HG02938 (cell line): ENCODE data around the gene ZNF597.

Experiments used
- ATAC-seq: cut with Tn5 transposase; IDR thresholded peaks from one replicate; pipeline ENCODE4 v1.9.1; 2021; ENCODE audit warnings: mild to moderate bottlenecking, moderate library complexity; ENCODE audit not compliant: unreplicated experiment

Gene ZNF597

DNA sequence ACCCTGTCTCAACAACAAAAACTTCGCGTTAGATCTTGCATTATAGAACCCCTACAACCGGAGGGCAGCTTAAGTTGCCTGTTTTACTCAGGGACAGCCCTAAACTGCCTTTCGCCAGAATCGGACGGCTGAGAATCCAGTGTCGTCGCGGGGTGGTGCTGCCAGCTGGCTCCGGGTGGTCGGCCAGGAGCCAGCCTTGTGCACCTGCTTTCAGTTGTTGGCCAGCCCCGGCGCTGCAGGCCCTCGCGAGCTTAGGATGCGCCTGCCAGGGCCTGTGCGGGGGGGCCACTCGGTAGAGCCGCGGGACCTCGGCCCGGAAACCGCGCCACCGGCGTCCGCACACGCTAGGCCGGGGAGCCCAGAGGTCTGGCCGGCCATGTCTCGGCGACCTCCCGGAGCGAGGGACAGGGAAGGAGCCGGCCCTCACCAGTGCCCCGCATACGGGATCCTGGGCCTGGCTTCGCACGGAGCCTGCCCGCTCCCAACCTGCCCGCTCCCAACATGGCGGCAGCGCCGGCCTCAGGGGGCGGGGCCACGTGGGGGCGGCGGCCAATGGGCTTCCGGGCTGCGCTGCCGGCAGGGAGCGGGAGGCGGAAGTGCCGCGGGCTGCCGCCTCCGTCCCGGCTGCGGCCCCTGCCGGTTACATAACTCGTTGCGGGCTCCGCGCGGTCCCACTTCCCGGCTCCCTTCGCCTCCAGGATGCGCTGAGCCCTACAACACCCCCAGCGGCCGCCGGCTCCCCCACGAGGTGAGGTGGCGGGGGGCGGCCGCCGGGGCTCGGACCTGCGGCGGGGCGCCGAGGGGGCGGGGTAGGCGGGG, 14.3 kb upstream of the ZNF597 start:
- peak; percentile 64 for ATAC-seq

- no peak for ATAC-seq
These were observed 11.4 kb upstream of the ZNF597 start for GRCh38 chr16:3454631-3455147.

GRCh38 chr16:3454093-3454492, 10.8 kb upstream of the ZNF597 start:
- no peak for ATAC-seq

GRCh38 chr16:3444032-3444388, 706 bp upstream of the ZNF597 start:
- peak; percentile 25 for ATAC-seq

DNA sequence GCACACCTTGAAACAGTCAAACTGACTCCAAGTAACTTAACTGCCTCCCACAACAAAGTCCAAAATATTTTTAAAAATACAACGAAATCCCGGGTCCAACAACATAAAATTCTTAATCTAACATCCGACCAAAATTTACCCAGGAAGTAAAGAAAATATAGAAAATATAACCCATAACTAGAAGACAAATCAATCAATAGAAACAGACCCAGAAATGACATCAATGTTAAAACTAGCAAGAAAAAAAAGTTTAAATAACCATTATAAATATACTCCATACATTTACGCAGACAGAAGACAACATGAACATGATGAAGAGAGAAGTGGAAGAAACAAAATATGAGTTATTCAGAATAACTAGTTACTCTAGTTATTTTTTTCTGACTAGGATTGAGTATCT, 3.7 kb downstream of the ZNF597 start:
- ATAC-seq: no peak

GRCh38 chr16:3434373-3434772, 8.9 kb downstream of the ZNF597 start:
- ATAC-seq: no peak

DNA sequence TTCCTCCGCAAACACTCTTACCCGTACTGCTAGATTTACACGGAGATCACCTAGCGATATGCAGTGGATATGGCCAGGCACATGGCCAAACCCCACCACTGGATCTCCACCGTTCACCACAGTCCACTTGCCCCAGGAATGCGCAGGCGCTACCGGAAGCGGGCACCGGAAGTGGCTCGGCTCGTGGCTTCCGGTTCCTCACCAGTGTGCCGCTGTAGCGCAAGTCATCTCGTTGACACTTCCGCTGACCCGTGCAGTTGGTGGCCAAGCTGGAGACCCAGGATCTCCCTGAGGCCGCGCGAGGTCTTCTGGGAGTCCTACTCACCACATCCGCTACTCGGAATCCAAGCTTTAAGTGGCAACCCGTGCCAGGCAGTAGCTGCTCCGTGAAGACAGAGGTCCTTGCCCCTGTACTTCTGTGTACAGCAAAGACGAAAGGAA, 11.5 kb downstream of the ZNF597 start:
- ATAC-seq: no peak

- ATAC-seq: no peak
These were observed 29.4 kb downstream of the ZNF597 start for GRCh38 chr16:3413730-3414379.

GRCh38 chr16:3408561-3409197, 34.6 kb downstream of the ZNF597 start:
- no peak for ATAC-seq

DNA sequence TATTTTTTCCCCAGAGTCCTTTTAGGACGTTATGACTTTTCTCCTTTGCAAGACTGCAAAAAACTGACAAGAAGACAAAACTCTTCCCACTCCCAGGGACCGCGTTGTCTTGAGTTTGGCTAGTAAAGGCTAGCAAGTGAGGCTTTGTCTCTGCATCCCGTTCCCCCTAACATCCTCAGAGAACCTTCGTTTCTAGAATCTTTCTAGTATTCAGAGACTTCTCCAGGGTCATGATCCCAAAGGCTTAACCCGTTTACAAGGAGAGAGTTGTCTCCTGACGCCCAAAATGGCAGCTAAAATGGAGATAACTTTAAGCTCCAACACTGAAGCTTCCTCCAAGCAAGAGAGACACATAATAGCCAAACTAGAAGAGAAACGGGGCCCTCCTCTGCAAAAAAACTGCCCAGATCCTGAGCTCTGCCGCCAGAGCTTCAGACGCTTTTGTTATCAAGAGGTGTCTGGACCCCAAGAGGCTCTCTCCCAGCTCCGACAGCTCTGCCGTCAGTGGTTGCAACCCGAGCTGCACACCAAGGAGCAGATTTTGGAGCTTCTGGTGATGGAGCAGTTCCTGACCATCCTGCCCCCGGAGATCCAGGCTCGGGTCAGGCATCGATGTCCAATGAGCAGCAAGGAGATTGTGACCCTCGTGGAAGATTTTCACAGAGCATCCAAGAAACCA, 41.4 kb downstream of the ZNF597 start:
- ATAC-seq: no peak

DNA sequence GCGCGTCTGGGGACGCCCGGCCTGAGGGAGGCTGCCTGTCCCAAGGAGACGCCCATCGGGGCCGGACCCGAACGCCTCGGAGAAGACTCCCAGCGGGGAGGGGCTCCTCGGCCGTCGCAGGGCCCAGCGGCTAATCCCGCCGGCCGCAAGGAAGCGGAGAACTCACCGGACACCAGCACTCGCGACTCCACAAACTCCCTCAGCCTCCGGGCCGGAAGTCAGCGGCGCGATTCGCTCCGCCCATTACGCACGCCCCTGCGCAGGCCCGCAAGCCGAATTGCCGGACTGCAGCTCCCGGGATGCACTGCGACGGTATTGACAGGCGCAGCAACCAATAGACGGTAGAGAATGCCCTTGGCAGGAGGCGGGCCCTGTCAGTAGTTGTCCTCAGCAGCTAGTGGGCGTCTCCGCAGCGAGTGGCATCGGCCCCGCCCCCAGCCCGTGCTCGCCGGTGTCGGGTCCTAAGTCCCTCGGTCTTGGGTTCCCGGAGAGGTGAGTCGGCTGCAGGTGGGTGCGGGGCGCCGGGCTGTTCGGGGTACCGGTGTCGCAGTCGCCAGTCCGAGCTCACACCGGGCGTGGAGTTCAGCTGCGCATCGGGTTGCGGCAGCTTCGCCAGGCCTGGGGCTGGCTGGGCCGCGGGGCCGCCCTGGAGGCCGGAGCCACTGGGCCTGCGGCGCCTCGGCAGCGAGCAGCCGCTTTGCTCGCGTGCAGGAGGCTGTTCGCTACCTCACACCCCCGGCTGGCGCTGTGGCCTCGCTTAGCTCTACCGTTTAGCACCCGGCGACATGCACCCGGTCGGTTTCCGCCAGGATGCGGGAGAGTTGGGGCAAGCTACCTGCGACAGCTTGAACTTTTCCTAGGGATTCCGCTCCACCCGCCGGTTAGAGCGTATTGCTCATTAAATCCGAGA, 42.3 kb downstream of the ZNF597 start, which contains the start of the genes ZNF174 and ZSCAN32:
TSS of gene ZNF174 (plus strand) at position 437 of the 910 bp plus-strand sequence. CDS start 790 bp downstream, outside the sequence.
TSS of gene ZSCAN32 (minus strand) at position 226 of the 910 bp plus-strand sequence. CDS start 3,447 bp downstream, outside the sequence.
- ATAC-seq: peak; percentile 96

GRCh38 chr16:3400446-3400778, 42.9 kb downstream of the ZNF597 start:
- no peak for ATAC-seq

GRCh38 chr16:3389663-3390338, 53.5 kb downstream of the ZNF597 start:
- ATAC-seq: no peak

GRCh38 chr16:3388325-3388724, 55.0 kb downstream of the ZNF597 start:
- no peak for ATAC-seq

DNA sequence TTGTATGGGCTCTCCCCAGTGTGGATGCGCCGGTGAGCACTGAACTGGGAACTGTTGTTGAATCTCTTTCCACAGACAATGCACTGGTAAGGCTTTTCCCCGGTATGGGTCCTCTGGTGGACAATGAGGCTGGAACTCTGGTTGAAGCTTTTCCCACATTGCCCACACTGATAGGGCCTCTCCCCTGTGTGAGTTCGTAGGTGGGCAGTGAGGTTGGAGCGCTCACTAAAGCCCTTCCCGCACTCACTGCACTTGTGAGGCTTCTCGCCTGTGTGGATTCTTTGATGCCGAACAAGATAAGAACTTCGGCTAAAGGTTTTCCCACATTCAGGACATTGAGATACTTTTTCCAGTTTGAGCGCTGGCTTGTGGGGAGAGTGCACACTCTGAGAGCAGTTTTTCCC, 60.3 kb downstream of the ZNF597 start:
- no peak for ATAC-seq
